HG03064 (cell line): ENCODE measurements around the gene LDB1.

Source experiments
- ATAC-seq: cut with Tn5 transposase; IDR thresholded peaks from one replicate; pipeline ENCODE4 v1.9.1; 2021; ENCODE audit warnings: low read depth; ENCODE audit not compliant: unreplicated experiment

LDB1 gene, protein sequence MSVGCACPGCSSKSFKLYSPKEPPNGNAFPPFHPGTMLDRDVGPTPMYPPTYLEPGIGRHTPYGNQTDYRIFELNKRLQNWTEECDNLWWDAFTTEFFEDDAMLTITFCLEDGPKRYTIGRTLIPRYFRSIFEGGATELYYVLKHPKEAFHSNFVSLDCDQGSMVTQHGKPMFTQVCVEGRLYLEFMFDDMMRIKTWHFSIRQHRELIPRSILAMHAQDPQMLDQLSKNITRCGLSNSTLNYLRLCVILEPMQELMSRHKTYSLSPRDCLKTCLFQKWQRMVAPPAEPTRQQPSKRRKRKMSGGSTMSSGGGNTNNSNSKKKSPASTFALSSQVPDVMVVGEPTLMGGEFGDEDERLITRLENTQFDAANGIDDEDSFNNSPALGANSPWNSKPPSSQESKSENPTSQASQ

DNA sequence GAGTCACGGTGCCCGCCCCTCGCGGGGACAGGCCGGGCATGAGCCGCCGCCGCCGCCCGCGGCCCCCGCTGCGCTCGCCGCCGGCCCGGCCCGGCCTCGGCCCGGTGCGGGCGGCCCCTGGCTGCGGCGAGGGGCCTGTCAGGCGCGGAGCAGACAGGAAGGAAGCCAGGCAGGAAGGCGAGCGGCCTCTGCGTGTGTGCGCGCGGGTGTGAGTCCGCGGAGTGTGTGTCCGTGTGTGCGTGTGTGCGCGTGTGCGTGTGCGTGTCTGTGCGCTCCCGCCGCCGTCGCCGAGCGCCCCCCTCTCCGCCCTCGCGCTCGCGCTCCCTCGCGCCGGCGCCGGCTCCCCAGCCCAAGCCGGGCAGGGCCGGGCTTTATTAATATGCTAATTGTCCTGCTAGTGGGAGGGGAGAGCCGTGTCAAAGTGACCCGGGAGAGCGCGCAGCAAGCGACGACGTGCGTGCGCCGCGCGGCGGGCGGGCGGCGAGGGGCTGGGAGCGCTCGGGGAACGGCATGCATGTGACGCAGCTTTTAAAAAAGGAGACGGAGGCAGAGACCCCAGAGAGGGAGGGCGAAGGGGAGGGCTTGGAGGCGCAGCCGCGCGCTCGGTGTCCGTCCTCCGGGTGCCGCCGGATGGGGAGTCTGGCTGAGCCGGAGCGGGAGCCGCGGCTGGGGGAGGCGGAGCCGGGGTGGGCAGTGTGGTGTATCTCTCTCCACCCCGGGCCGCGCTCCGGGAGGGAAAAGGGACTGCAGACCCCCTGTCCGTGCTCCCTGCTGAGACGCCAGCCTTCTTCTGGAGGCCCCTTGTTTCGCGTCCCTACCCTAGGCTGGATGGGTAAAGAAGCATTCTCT lies at the start of gene LDB1:
TSS of gene LDB1 (minus strand) at position 227 of the 849 bp plus-strand sequence. CDS start 258 bp downstream, outside the sequence.
- peak; percentile 48 for ATAC-seq

DNA sequence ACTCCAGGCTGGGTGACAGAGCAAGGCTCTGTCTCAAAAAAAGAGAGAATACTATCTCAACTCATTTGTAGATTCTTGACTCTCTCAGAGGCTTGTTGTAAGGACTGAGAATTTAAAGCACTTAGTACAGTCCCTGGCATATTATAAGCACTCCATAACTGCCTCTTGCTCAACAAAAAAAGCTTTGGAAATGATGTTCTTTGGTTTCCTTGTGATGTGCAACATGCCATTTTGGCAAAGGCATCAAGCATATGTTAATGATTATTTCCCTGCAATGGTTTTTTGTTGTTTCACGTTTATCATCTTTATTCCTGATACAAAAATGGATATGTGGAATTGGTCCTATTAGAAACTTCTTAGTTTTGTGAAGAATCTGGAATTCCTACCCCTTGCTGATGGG lies 47.7 kb upstream of the LDB1 start:
- ATAC-seq = no peak

DNA sequence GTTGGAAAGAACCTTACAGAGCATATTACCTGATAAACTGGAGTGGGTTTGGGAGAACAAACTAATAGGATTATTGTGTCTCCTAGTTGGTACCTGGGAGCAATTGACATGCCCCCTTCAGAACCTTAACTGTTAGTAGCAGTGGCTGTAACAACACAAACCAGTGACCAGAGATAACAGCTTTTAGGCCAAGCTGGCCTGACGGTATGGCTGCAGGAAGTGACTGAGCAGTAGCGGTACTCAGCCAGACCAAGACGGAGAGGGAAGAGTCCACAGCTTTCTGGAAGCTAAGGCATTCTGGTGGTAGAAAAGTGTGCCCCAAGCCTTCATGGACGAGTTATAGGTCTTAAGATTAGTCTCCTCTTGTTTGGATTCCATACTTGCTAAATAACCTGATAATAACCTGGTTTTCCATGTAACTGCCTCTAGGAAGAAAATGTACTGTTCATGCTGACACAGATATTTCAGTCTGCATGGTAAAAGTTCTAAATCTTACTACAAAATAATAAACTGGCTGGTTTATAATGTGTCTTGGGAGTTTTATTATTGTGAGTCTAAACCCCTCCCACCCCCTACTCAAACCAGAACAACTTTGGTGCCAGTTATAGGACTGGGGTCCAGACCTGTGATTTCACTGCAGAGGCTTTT lies 43.3 kb upstream of the LDB1 start:
- ATAC-seq = no peak

DNA sequence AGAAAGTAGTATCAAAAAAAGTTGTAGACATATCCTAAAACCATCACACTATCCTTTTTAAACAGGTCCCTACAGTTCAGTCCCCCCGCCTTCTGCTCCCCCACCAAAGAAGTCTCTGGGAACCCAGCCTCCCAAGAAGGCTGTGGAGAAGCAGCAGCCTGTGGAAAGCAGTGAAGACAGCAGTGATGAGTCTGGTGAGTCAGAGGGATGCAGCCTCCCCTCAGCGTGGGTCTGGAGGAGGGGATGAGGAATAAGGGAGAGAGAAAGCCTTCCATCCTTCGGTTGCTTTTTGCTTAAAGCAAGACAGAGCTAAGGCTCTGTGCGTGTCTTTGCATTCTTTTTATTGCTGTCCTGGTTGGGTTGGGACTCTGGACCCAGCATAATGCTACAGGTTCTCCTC lies 39.7 kb upstream of the LDB1 start:
- ATAC-seq = no peak

DNA sequence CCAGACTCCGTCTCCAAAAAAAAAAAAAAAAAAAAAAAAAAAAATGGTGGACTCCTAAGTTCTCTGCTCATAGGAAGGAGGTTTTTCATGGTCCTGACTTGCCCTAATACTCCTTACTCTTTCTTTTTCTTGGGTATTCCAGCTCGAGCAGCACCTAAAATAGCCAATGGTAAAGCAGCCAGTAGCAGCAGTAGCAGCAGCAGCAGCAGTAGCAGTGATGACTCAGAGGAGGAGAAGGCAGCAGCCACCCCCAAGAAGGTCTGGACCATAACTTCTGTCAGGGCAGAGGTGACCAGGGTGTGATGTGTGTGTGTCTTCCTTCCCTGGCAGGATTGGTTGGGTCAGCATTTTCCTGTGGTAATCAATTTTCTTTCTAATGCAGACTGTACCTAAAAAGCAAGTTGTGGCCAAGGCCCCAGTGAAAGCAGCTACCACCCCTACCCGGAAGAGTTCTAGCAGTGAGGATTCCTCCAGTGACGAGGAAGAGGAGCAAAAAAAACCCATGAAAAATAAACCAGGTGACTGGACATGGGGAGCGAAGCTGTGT lies 39.0 kb upstream of the LDB1 start:
- no peak for ATAC-seq

DNA sequence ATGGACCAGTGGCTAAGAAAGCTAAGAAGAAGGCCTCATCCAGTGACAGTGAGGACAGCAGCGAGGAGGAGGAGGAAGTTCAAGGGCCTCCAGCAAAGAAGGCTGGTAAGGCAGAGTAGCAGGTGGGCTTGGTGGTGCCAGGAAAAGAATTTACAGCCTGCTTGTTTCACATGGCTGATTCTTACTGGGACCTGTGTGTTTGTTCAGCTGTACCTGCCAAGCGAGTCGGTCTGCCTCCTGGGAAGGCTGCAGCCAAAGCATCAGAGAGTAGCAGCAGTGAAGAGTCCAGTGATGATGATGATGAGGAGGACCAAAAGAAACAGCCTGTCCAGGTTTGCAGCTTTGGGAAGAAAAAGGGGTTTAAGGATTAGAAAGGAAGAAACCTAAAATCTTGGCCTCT lies 37.1 kb upstream of the LDB1 start:
- ATAC-seq = no peak

DNA sequence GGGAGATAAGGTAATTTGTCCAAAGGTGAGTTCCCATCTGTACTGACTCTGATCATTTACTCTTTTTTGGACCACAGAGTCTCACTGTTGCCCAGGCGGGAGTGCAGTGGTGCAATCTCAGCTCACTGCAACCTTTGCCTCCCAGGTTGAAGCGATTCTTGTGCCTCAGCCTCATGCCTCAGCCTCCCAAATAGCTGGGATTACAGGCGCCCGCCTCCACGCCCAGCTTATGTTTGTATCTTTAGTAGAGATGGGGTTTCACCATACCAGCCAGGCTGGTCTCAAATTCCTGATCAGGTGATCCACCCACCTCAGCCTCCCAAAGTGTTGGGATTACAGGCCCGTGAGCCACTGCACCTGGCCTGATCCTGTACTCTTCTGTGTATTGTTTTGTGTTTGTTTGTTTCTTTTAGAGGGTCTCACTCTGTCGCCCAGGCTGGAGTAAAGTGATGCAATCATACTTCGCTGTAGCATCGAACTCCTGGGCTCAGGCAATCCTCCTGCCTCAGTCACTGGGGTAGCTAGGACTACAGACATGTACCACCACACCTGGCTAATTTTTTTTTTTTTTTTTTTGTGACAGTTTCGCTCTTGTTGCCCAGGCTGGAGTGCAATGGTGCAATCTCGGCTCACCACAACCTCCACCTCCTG lies 34.4 kb upstream of the LDB1 start:
- ATAC-seq = no peak

DNA sequence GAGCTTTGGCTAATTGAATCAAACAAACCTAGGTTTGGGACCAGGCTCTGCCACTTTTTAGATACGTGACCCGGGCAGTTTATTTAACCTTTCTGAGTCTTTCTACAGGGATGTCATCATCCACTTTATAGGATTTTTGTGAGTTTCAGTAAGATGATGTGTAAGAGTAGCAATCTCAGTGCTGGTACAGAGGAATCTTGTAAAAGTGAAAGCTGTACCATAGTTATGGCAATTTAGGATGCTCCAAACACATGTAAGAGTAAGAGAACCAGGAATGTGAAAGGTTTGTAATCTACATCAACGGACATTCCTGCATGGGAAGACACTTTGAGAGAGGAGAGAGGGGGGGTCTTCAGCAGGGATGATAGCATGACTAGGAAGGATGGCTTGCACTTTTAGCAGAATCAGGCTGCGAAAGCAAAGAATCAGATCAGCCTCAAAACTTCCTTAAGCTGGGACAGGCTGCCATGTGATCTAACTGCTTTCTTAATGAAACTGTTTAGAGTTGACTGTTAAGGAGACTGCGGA lies 33.0 kb upstream of the LDB1 start:
- ATAC-seq = no peak

DNA sequence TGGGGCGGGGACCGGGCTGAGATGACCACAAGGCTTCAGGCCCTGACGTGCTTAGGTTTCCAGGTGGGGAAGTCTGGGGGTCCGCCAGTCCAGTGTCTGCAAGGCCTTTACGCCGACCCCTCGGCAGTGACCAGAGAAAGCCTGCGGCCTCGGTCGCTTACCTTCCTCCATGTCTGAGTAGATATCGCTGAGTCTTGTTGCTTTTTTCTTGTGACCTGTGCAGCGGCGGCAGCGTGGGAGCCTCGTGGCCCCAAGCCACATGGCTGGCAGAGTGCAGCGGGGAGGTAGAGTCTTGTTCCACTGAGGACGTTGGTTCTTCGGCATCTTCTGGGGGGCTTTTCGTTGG lies 32.4 kb upstream of the LDB1 start:
- ATAC-seq = peak; percentile 24

DNA sequence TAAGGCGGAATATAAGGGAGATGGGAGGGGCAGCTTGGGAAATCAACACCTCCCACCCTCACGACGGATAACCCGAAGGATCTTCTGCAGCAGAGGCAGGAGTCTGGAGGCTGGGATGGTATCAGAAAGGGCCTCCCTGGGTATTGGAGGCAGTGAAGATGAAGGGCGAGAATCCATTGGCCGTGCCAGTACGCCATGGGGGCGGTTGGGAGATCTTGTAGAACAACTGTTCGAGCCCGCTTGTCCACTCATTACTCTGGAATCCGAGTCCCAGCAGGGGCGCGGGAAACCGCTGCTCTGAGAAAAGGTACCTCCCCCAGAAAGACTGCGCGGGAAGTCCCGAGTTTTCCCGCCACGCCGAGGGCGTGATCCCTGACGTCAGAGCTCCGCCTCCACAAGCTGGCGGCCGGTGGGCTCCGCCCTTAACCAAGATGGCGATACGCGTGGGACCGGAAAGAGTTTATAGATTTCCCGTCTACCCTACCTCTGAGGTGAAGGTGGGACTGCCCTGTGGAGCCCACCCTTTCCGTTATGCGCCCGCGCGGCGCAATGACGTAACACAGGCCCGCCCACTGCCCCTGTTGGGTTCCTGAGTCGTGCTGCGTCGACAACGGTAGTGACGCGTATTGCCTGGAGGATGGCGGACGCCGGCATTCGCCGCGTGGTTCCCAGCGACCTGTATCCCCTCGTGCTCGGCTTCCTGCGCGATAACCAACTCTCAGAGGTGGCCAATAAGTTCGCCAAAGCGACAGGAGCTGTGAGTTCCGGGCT lies 31.8 kb upstream of the LDB1 start, which contains the start of gene NOLC1:
TSS of gene NOLC1 (plus strand) at position 616 of the 771 bp plus-strand sequence. CDS start at position 638, 22 bp downstream.
- peak; percentile 90 for ATAC-seq

DNA sequence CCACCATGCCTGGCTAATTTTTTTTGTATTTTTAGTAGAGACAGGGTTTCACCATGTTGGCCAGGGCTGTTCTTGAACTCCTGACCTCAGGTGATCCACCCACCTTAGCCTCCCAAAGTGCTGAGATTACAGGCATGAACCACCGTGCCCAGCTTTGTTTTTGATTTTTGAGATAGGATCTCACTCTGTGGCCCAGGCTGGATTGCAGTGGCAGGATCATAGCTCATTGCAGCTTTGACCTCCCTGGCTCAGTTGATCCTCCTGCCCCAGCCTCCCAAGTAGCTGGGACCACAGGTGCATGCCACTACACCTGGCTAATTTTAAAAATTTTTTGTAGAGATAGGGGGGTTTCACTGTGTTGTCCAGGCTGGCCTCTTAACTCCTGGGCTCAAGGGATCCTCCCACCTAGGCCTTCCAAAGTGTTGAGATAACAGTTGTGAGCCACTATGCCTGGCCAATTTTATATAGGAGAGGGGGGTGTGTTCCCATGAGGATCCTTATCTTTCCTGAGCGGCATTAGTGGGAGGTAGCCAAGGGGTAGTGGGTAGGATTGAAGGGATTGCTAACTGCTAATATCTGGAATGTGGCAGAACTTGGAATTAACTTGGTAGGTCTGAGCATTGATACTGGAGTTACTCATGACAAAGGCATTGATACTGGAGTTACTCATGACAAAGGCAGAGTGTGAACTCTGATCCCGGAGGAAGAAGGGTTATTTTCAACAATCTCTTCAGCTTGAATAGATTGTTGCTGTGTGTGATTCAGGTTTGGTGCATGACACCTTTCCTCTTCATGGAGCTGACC lies 31.0 kb upstream of the LDB1 start:
- no peak for ATAC-seq

DNA sequence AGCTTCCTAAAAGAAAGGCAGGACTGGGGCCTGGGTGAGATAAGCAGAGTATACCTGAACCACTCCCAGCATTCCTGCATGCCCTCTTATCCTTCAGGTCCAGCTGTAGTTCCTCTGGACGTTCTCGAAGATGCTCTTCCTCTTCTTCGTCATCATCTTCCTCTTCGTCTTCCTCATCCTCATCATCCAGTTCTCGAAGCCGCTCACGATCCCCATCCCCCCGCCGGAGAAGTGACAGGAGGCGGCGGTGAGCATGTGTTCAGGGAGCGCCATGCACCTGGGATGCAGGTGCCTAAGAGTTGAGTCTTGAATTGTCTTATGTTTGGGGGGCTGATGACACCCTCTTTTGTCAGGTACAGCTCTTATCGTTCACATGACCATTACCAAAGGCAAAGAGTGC lies 28.1 kb upstream of the LDB1 start:
- no peak for ATAC-seq

DNA sequence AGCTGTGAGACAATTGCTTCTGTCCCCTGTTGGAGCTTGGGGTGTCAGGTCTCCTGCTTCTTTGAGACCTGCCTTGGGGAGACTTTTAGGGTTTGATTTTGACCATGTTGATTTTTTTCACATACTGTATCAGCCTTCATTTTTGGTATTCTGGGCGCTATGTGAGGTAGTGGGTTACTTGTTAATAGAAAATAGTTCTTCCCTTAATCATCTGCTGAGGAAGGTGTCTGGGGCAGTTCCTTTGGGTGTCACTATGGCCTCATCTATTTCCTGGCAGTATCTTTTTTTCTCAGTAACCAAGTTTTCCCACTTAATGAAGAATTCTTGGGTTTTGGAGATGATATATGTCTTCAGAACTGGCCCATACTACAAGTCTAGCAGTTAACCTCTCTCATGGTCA lies 27.4 kb upstream of the LDB1 start:
- ATAC-seq = no peak

DNA sequence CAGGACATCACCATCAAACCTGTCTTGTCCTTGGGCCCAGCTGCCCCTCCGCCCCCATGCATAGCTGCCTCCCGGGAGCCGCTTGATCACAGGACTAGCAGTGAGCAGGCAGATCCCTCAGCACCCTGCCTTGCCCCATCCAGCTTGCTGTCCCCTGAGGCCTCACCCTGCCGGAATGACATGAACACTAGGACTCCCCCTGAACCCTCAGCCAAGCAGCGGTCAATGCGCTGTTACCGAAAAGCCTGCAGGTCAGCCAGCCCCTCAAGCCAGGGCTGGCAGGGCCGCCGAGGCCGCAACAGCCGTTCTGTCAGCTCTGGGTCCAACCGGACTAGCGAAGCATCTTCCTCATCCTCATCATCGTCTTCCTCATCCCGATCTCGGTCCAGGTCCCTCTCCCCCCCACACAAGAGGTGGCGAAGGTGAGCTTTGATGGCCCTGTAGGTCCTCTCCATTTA lies 26.8 kb upstream of the LDB1 start:
- ATAC-seq = no peak

DNA sequence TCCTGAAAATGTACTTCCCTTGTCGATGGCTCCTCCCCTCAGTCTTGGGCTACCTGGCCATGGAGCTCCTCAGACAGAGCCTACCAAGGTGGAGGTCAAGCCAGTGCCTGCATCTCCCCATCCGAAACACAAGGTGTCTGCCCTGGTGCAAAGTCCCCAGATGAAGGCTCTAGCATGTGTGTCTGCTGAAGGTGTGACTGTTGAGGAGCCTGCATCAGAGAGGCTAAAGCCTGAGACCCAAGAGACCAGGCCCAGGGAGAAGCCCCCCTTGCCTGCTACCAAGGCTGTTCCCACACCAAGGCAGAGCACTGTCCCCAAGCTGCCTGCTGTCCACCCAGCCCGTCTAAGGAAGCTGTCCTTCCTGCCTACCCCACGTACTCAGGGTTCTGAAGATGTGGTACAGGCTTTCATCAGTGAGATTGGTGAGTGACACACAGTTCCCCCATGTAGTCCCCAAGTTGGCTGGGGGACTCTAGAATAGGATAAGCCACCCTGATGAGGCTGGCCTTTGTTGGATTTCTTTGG lies 21.5 kb upstream of the LDB1 start:
- ATAC-seq = no peak

DNA sequence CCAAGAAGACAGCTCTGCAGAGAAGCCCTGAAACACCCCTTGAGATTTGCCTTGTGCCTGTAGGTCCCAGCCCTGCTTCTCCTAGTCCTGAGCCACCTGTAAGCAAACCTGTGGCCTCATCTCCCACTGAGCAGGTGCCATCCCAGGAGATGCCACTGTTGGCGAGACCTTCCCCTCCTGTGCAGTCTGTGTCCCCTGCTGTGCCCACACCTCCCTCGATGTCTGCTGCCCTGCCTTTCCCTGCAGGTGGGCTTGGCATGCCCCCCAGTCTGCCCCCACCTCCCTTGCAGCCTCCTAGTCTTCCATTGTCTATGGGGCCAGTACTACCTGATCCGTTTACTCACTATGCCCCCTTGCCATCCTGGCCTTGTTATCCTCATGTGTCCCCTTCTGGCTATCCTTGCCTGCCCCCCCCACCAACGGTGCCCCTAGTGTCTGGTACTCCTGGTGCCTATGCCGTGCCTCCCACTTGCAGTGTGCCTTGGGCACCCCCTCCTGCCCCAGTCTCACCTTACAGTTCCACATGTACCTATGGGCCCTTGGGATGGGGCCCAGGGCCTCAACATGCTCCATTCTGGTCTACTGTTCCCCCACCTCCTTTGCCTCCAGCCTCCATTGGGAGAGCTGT lies 20.9 kb upstream of the LDB1 start:
- ATAC-seq = no peak

DNA sequence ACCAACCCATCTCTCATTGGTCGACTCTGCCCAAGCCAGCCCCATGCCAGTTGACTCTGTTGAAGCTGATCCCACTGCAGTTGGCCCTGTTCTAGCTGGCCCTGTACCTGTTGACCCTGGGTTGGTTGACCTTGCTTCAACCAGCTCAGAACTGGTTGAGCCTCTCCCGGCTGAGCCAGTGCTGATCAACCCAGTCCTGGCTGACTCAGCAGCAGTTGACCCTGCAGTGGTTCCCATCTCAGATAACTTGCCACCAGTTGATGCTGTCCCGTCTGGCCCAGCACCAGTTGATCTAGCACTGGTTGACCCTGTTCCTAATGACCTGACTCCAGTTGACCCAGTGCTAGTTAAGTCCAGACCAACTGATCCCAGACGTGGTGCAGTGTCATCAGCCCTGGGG lies 20.1 kb upstream of the LDB1 start:
- no peak for ATAC-seq
